ENCODE data around the gene DTX3.
"Not testable (repeated sequence)": the region's sequence is repeated elsewhere in the genome, so short reads cannot be mapped to it uniquely, and the experiment has no call there.

DTX3 gene, protein sequence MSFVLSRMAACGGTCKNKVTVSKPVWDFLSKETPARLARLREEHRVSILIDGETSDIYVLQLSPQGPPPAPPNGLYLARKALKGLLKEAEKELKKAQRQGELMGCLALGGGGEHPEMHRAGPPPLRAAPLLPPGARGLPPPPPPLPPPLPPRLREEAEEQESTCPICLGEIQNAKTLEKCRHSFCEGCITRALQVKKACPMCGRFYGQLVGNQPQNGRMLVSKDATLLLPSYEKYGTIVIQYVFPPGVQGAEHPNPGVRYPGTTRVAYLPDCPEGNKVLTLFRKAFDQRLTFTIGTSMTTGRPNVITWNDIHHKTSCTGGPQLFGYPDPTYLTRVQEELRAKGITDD

DNA sequence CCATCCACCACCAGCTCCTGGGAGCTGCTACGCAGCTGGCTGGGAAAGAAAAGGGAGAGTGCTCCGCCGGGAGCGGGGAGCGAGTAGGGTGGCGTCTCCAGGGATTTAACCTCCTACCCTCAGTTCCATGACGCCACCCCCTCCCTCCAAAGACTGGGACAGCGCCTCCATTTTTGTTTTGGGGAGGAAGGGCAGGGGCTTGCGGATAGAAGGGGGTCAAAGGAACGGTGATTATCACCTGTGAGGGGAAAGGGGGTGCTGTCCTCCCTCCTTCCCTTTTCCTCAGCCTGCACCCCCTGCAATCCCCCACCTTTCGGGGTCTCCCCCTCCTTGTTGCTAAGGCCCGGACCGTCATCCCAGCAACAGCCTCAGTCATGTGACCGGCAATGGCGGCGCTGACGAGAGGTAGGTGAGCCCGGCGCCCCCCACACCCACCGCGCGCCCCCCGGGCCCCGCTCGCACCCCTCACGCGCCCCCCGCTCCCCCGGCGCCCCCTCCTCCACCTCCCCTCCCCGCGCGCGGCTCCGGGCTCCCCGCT is at the start of gene DTX3:
Gene DTX3, plus strand, starts transcription at position 371 of the 538 bp plus-strand sequence. CDS start 1,694 bp downstream, outside the sequence.
- peak within 1 kb of the TSS; percentile 74 for H3K4me3 Mint-ChIP-seq
- peak; percentile 68 for ATAC-seq
- DNase-seq (ENCODE audit: low spot score in 2 of 2), result peak in 1 of 2 donors; percentile 68

DNA sequence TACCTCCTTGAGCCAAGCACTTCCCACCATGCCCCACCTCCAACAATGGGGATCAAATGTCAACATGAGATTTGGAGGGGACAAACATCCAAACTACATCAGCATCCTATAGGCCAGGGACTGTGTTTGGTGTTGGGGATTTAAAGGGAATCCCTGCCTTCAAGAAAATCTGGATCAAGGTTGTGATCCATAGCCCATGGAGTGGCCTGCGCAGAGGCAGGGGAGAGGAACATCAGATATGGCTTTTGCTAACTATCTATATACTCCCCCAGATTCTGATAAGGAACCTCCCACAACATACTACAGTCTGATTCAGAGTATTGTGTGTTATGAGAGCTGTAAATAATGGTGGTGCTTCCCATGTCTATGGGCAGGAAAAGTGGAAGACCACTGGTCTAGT is 49.7 kb upstream of the DTX3 start:
- no peaks in the 10 kb centered on the region for H3K36me3 Mint-ChIP-seq
- H3K27ac Mint-ChIP-seq, result no peak overlapping the region
- peaks cover 12% of the 10 kb centered on the region for H3K4me1 Mint-ChIP-seq
- H3K4me3 Mint-ChIP-seq, result no peak overlapping the region
- no peaks in the 10 kb centered on the region for H3K9me3 Mint-ChIP-seq
- ATAC-seq (no peak), DNase-seq (ENCODE audit: low spot score in 2 of 2) (no peak)

More for the DNA sequence above, at the start of gene DTX3:
- H3K36me3 Mint-ChIP-seq, result peaks cover 29% of the 10 kb centered on the region
- peaks cover 35% of the 10 kb centered on the region for H3K4me1 Mint-ChIP-seq
- H3K9me3 Mint-ChIP-seq, result no peaks in the 10 kb centered on the region
- peak within 1 kb of the TSS; percentile 86 for H3K27ac Mint-ChIP-seq

GRCh38 chr12:57558864-57559263 is 45.8 kb upstream of the DTX3 start:
- no peak for DNase-seq (ENCODE audit: low spot score in 2 of 2)
- no peaks in the 10 kb centered on the region for H3K4me1 Mint-ChIP-seq
- no peak for ATAC-seq
- no peaks in the 10 kb centered on the region for H3K9me3 Mint-ChIP-seq
- no peak overlapping the region for H3K27ac Mint-ChIP-seq
- no peaks in the 10 kb centered on the region for H3K36me3 Mint-ChIP-seq
- no peak overlapping the region for H3K4me3 Mint-ChIP-seq

DNA sequence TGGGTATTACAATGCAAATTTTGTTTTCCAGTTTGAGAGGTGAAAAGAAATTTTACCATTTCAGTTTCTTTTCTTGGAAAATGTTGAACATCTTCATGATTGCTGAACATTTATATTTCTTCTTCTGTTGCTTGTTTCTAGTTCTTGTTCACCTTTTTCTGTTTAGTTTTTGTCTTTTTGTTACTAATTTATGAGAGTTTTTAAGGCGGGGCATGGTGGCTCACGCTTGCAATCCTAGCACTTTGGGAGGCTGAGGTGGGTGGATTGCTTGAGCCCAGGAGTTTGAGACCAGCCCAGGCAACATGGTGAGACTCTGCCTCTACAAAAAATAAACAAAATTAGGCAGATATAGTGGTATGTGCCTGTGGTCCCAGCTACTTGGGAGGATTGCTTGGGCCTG is 44.1 kb upstream of the DTX3 start:
- DNase-seq (ENCODE audit: low spot score in 2 of 2) (no peak), ATAC-seq (no peak)
- no peaks in the 10 kb centered on the region for H3K9me3 Mint-ChIP-seq
- H3K36me3 Mint-ChIP-seq, result no peaks in the 10 kb centered on the region
- no peak overlapping the region for H3K27ac Mint-ChIP-seq
- H3K4me1 Mint-ChIP-seq, result no peaks in the 10 kb centered on the region
- no peak overlapping the region for H3K4me3 Mint-ChIP-seq

- H3K4me3 Mint-ChIP-seq; DNase-seq (ENCODE audit: low spot score in 2 of 2); H3K4me1 Mint-ChIP-seq; H3K27ac Mint-ChIP-seq; H3K9me3 Mint-ChIP-seq; ATAC-seq; H3K36me3 Mint-ChIP-seq: not testable (repeated sequence)
These were observed 43.5 kb upstream of the DTX3 start for GRCh38 chr12:57561117-57561516.

GRCh38 chr12:57563358-57563757 is 41.3 kb upstream of the DTX3 start:
- ATAC-seq (no peak), DNase-seq (ENCODE audit: low spot score in 2 of 2) (no peak)
- Mint-ChIP-seq H3K4me1 (no peaks in the 10 kb centered on the region), H3K9me3 (no peaks in the 10 kb centered on the region), H3K4me3 (no peak overlapping the region), H3K27ac (no peak overlapping the region), H3K36me3 (no peaks in the 10 kb centered on the region)

- Mint-ChIP-seq H3K4me1 (no peaks in the 10 kb centered on the region), H3K9me3 (no peaks in the 10 kb centered on the region), H3K36me3 (no peaks in the 10 kb centered on the region), H3K4me3 (no peak overlapping the region), H3K27ac (no peak overlapping the region)
- DNase-seq (ENCODE audit: low spot score in 2 of 2), result no peak
- no peak for ATAC-seq
These were observed 40.4 kb upstream of the DTX3 start for GRCh38 chr12:57564178-57564740.

DNA sequence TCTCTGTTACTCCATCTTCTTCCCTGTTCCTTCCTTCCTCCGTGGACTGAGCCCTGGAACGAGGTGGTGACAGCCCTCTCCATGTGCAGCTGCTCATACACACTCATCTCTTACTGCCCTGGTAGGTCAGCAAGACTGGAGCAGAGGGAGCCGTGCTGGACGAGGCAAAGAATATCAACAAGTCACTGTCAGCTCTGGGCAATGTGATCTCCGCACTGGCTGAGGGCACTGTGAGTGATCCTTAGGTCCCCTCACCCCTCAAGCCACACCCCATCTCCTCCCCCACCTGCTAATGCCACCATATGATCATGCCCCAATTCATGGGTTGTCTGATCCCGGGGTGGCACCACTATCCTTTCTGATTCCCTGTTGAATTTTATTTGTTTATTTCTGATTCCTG is 35.8 kb upstream of the DTX3 start:
- no peaks in the 10 kb centered on the region for H3K36me3 Mint-ChIP-seq
- ATAC-seq (no peak), DNase-seq (ENCODE audit: low spot score in 2 of 2) (no peak)
- H3K9me3 Mint-ChIP-seq, result no peaks in the 10 kb centered on the region
- H3K4me1 Mint-ChIP-seq, result no peaks in the 10 kb centered on the region
- H3K27ac Mint-ChIP-seq, result no peak overlapping the region
- no peak overlapping the region for H3K4me3 Mint-ChIP-seq

- Mint-ChIP-seq H3K9me3 (no peaks in the 10 kb centered on the region), H3K4me3 (no peak overlapping the region), H3K36me3 (no peaks in the 10 kb centered on the region), H3K4me1 (no peaks in the 10 kb centered on the region), H3K27ac (no peak overlapping the region)
- ATAC-seq (no peak), DNase-seq (ENCODE audit: low spot score in 2 of 2) (no peak)
These were observed 34.8 kb upstream of the DTX3 start for GRCh38 chr12:57569858-57570257.

- not testable (repeated sequence) for H3K36me3 Mint-ChIP-seq, ATAC-seq
These were observed 34.2 kb upstream of the DTX3 start for GRCh38 chr12:57570438-57570837.

GRCh38 chr12:57571926-57572762 is 32.5 kb upstream of the DTX3 start:
- ATAC-seq (no peak), DNase-seq (ENCODE audit: low spot score in 2 of 2) (no peak)
- Mint-ChIP-seq H3K4me3 (no peak overlapping the region), H3K36me3 (no peaks in the 10 kb centered on the region), H3K9me3 (no peaks in the 10 kb centered on the region), H3K27ac (no peak overlapping the region), H3K4me1 (no peaks in the 10 kb centered on the region)

More at GRCh38 chr12:57570438-57570837, 34.2 kb upstream of the DTX3 start:
- not testable (repeated sequence) for H3K9me3 Mint-ChIP-seq; H3K27ac Mint-ChIP-seq; H3K4me1 Mint-ChIP-seq; H3K4me3 Mint-ChIP-seq; DNase-seq (ENCODE audit: low spot score in 2 of 2)

GRCh38 chr12:57574795-57575194 is 29.8 kb upstream of the DTX3 start:
- no peak overlapping the region for H3K4me3 Mint-ChIP-seq
- H3K4me1 Mint-ChIP-seq, result no peaks in the 10 kb centered on the region
- ATAC-seq (no peak), DNase-seq (ENCODE audit: low spot score in 2 of 2) (no peak)
- H3K9me3 Mint-ChIP-seq, result no peaks in the 10 kb centered on the region
- no peaks in the 10 kb centered on the region for H3K36me3 Mint-ChIP-seq
- H3K27ac Mint-ChIP-seq, result no peak overlapping the region

GRCh38 chr12:57575771-57576612 is 28.6 kb upstream of the DTX3 start:
- no peak for ATAC-seq
- H3K27ac Mint-ChIP-seq, result peak overlapping the region; percentile 2
- DNase-seq (ENCODE audit: low spot score in 2 of 2), result no peak
- no peaks in the 10 kb centered on the region for H3K36me3 Mint-ChIP-seq
- H3K4me1 Mint-ChIP-seq, result no peaks in the 10 kb centered on the region
- no peak overlapping the region for H3K4me3 Mint-ChIP-seq
- no peaks in the 10 kb centered on the region for H3K9me3 Mint-ChIP-seq

DNA sequence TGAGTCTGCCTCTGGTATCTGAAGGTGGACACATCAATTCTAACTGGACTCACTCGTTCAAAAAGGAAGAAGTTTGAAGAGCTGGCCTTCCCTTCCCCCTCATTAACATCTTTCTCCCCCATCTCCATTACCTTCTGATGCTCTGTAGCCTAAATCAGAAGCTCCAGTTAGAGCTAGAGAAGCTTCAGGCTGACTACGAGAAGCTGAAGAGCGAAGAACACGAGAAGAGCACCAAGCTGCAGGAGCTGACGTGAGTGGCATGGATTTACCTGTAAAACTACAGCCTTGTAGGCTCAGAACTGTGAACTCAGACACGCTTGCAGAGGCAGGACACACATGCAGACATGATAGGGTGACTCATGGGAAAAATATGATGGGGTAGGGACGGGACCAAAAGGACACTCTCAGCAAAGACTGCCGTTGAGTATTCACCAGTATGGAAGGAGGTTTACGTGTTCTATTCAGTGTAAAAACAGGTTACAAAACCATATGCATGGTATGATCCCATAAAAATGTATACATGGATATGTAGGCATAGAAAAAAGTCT is 27.9 kb upstream of the DTX3 start:
- ATAC-seq, result no peak
- H3K36me3 Mint-ChIP-seq, result no peaks in the 10 kb centered on the region
- H3K4me1 Mint-ChIP-seq, result no peaks in the 10 kb centered on the region
- no peak overlapping the region for H3K27ac Mint-ChIP-seq
- no peak for DNase-seq (ENCODE audit: low spot score in 2 of 2)
- no peaks in the 10 kb centered on the region for H3K9me3 Mint-ChIP-seq
- H3K4me3 Mint-ChIP-seq, result no peak overlapping the region

All from stimulated activated effector memory CD8-positive, alpha-beta T cell treated with anti-CD3 and anti-CD28 coated beads, Interleukin-12 subunit alpha, Interleukin-12 subunit beta, amount 100 ng/mL, for 72 hours (primary cell).